OCI-LY7 (cell line): ENCODE measurements around the gene PRH1. TPM values are rescaled to one million over a fixed set of nuclear protein-coding genes. Genes with fewer than 3 reads are reported as not detected.

Source experiments
- BruUV-seq: library from RNA; stranded (reverse); fragments of 400-500 nt; replicated peaks from 2 replicates; lab custom pipeline; 2021; lab: Mats Ljungman, UMichigan
- CTCF ChIA-PET: fragments of 300-600 bp; sonication (Branson Sonifier 250); formaldehyde crosslinking; loops from one replicate; lab custom pipeline; 2022; ENCODE audit warnings: antibody characterized with exemption; ENCODE audit not compliant: unreplicated experiment; lab: Charles Lee
- POLR2A ChIA-PET: fragments of 300-600 bp; sonication (Branson Sonifier 250); formaldehyde crosslinking; loops from one replicate; lab custom pipeline; 2022; ENCODE audit warnings: antibody characterized with exemption; lab: Charles Lee
- DNase-seq: peaks from one replicate; pipeline ENCODE4 v3.0.0-alpha.2; 2015; ENCODE audit warnings: low spot score
- H2AFZ ChIP-seq: fragments of 200-600 bp; sonication (generic), shearing (Covaris generic); 2 replicates; pipeline ENCODE4 v1.6.1; 2014; ENCODE audit warnings: mild to moderate bottlenecking, antibody characterized with exemption, low read length, moderate library complexity
- H3K27ac ChIP-seq: fragments of 200-600 bp; sonication (generic); 2 replicates; pipeline ENCODE4 v1.5.1; 2014; ENCODE audit warnings: mixed run types, low read depth, mild to moderate bottlenecking, moderate library complexity, low read length, inconsistent platforms; ENCODE audit not compliant: poor library complexity, severe bottlenecking
- H3K36me3 ChIP-seq: fragments of 200-600 bp; sonication (generic); 2 replicates; pipeline ENCODE4 v1.6.1; 2014; ENCODE audit warnings: mild to moderate bottlenecking, antibody characterized with exemption, low read length, moderate library complexity, mixed read lengths; ENCODE audit not compliant: insufficient read depth
- H3K4me1 ChIP-seq: fragments of 200-600 bp; sonication (generic); 2 replicates; pipeline ENCODE4 v1.5.1; 2014; ENCODE audit warnings: mild to moderate bottlenecking, low read length; ENCODE audit not compliant: insufficient read depth, poor library complexity, severe bottlenecking
- H3K4me2 ChIP-seq: fragments of 200-600 bp; sonication (generic); 2 replicates; pipeline ENCODE4 v1.6.1; 2014; ENCODE audit warnings: mild to moderate bottlenecking, low read length
- H3K4me3 ChIP-seq: fragments of 200-600 bp; sonication (generic); 2 replicates; pipeline ENCODE4 v1.5.1; 2014; ENCODE audit warnings: mild to moderate bottlenecking, low read depth, low read length; ENCODE audit not compliant: poor library complexity, severe bottlenecking
- H3K79me2 ChIP-seq: fragments of 200-600 bp; sonication (generic); 2 replicates; pipeline ENCODE4 v1.6.1; 2016; ENCODE audit warnings: low read depth, mild to moderate bottlenecking, low read length, moderate library complexity, mixed read lengths; ENCODE audit not compliant: insufficient read depth
- H3K9me2 ChIP-seq: fragments of 200-600 bp; sonication (generic); 2 replicates; pipeline ENCODE4 v1.6.1; 2016; ENCODE audit warnings: mild to moderate bottlenecking, low read length, mixed read lengths; ENCODE audit not compliant: insufficient read depth
- H3K9me3 ChIP-seq: fragments of 200-600 bp; sonication (generic); 2 replicates; pipeline ENCODE4 v1.6.1; 2014; ENCODE audit warnings: mild to moderate bottlenecking, mixed run types, low read length, mixed read lengths
- H4K20me1 ChIP-seq: fragments of 200-600 bp; sonication (generic); 2 replicates; pipeline ENCODE4 v1.6.1; 2014; ENCODE audit warnings: mild to moderate bottlenecking, antibody characterized with exemption, low read length, moderate library complexity, mixed read lengths; ENCODE audit not compliant: insufficient read depth
- CTCF ChIP-seq: fragments of 200-600 bp; sonication (generic); conservative IDR thresholded peaks from 2 replicates; pipeline ENCODE4 v1.5.1; 2014; ENCODE audit warnings: mild to moderate bottlenecking, antibody characterized with exemption, low read length, moderate library complexity, mixed read lengths
- EZH2phosphoT487 ChIP-seq: fragments of 200-600 bp; sonication (generic); IDR thresholded peaks from 2 replicates; pipeline ENCODE4 v1.6.1; 2018; ENCODE audit warnings: low read depth, borderline replicate concordance, mild to moderate bottlenecking, mixed run types, antibody characterized with exemption, low read length, moderate library complexity, mixed read lengths
- intact Hi-C: fragments of 100-400 bp; cut with micrococcal nuclease; formaldehyde crosslinking; loops from one replicate; pipeline ENCODE4 v1.10.0; 2022; ENCODE audit not compliant: unreplicated experiment
- total RNA-seq, 2 experiments: library from RNA; depleted of rRNA in 1 of 2; stranded (reverse); fragments of >200 nt in 1 of 2; shearing (Covaris generic) in 1 of 2; gene quantifications; 2 replicates each; pipeline ENCODE4 v1.2.3, GENCODE V29; 2014 to 2022

The PRH1 gene
- total RNA-seq, 2 experiments from 2014 or later: 22.6 to 41.4 TPM

- POLR2A ChIA-PET: interaction anchor here (0.9 to 1.2 kb wide), 2 partner anchors 13 to 18 kb away, joined by 3 to 4 read pairs; no protein-coding TSS in a partner anchor
- no peak overlapping the region for H3K27ac ChIP-seq
- BruUV-seq: no TSS peak
- H3K4me1 ChIP-seq: no peaks in the 10 kb centered on the region
- no peaks in the 10 kb centered on the region for H4K20me1 ChIP-seq
- intact Hi-C loops: no loop called here
- no peak for TF ChIP-seq EZH2phosphoT487
- TF ChIP-seq CTCF: no peak
- no peaks in the 10 kb centered on the region for H3K79me2 ChIP-seq
- no peak overlapping the region for H3K4me2 ChIP-seq
- no peak overlapping the region for H2AFZ ChIP-seq
- H3K36me3 ChIP-seq: no peaks in the 10 kb centered on the region
- CTCF ChIA-PET: no interaction called here
- H3K9me2 ChIP-seq: no peaks in the 10 kb centered on the region
- H3K4me3 ChIP-seq: no peak overlapping the region
- DNase-seq: no peak
- no peaks in the 10 kb centered on the region for H3K9me3 ChIP-seq
These were observed 42.2 kb upstream of the PRH1 start for GRCh38 chr12:10926269-10926668.

GRCh38 chr12:10919809-10920208 lies 35.8 kb upstream of the PRH1 start:
- Histone ChIP-seq H3K79me2 (no peaks in the 10 kb centered on the region), H3K4me3 (no peak overlapping the region), H3K4me2 (no peak overlapping the region), H2AFZ (no peak overlapping the region), H3K36me3 (no peaks in the 10 kb centered on the region), H3K27ac (no peak overlapping the region), H3K9me3 (no peaks in the 10 kb centered on the region), H4K20me1 (no peaks in the 10 kb centered on the region), H3K4me1 (no peaks in the 10 kb centered on the region), H3K9me2 (no peaks in the 10 kb centered on the region)
- intact Hi-C loops: no loop called here
- BruUV-seq: no TSS peak
- CTCF ChIA-PET: no interaction called here
- POLR2A ChIA-PET: no interaction called here
- TF ChIP-seq CTCF (no peak), EZH2phosphoT487 (no peak)
- no peak for DNase-seq

GRCh38 chr12:10910380-10910779 lies 26.3 kb upstream of the PRH1 start:
- H3K36me3 ChIP-seq: no peaks in the 10 kb centered on the region
- H3K4me1 ChIP-seq: no peaks in the 10 kb centered on the region
- BruUV-seq: no TSS peak
- H3K79me2 ChIP-seq: no peaks in the 10 kb centered on the region
- no peak overlapping the region for H2AFZ ChIP-seq
- DNase-seq: no peak
- ChIA-PET POLR2A (interaction anchor here (0.6 to 0.7 kb wide), 2 partner anchors 59 to 1446 kb away, joined by 3 read pairs; partner anchors contain the start of gene BORCS5), CTCF (no interaction called here)
- H3K4me3 ChIP-seq: no peak overlapping the region
- no peak overlapping the region for H3K4me2 ChIP-seq
- no peaks in the 10 kb centered on the region for H3K9me2 ChIP-seq
- H4K20me1 ChIP-seq: no peaks in the 10 kb centered on the region
- no peaks in the 10 kb centered on the region for H3K9me3 ChIP-seq
- H3K27ac ChIP-seq: no peak overlapping the region
- TF ChIP-seq EZH2phosphoT487: no peak
- intact Hi-C loops: no loop called here
